BJ (cell line): ENCODE results near the gene CUL3. TPM values are rescaled to one million over a fixed set of nuclear protein-coding genes. Genes with fewer than 3 reads are reported as not detected.

ENCODE experiments used
- CTCF ChIA-PET: fragments of 350-600 bp; formaldehyde crosslinking; extraction: SDS; loops from one replicate; lab custom pipeline; 2021; ENCODE audit warnings: antibody characterized with exemption, inconsistent platforms; lab: Yijun Ruan, JAX
- POLR2A ChIA-PET: fragments of 300-600 bp; sonication (Branson Sonifier 250); formaldehyde crosslinking; extraction: SDS; loops from one replicate; lab custom pipeline; 2021; ENCODE audit warnings: antibody characterized with exemption; lab: Charles Lee
- DNase-seq: peaks from one replicate; pipeline ENCODE4 v3.0.0-alpha.2; 2011; ENCODE audit warnings: low read depth
- H3K27me3 ChIP-seq: 2 replicates; pipeline ENCODE4 v1.6.0; 2011; ENCODE audit warnings: low read length; ENCODE audit not compliant: control insufficient read depth, insufficient read depth
- H3K36me3 ChIP-seq: 2 replicates; pipeline ENCODE4 v1.5.1; 2011; ENCODE audit warnings: low read length; ENCODE audit not compliant: control insufficient read depth, insufficient read depth
- H3K4me3 ChIP-seq: 2 replicates; pipeline ENCODE4 v1.5.1; 2011; ENCODE audit warnings: low read depth, mild to moderate bottlenecking, control low read depth, low read length
- CTCF ChIP-seq: IDR thresholded peaks from 2 replicates; pipeline ENCODE4 v1.5.1; 2011; ENCODE audit warnings: low read depth, mild to moderate bottlenecking, control low read depth, inconsistent platforms, low read length, moderate library complexity; ENCODE audit not compliant: insufficient read depth
- polyA plus RNA-seq: library from polyadenylated mRNA; depleted of rRNA; stranded (reverse); fragments of >200 nt; gene quantifications from 2 replicates; pipeline ENCODE4 v1.2.3, GENCODE V29; 2011

The CUL3 gene
- polyA plus RNA-seq, 1 experiment = 12.8 TPM

GRCh38 chr2:224434618-224435017 lies 150.5 kb downstream of the CUL3 start:
- no peaks in the 10 kb centered on the region for H3K36me3 ChIP-seq
- H3K4me3 ChIP-seq = no peak overlapping the region
- ChIA-PET CTCF (no interaction called here), POLR2A (no interaction called here)
- H3K27me3 ChIP-seq = peaks cover 9% of the 10 kb centered on the region
- no peak for DNase-seq
- no peak for TF ChIP-seq CTCF

- ChIA-PET POLR2A (no interaction called here), CTCF (interaction anchor here (1.2 kb wide), 1 partner anchor 9 kb away, joined by 3 read pairs; no protein-coding TSS in a partner anchor)
- H3K4me3 ChIP-seq = no peak overlapping the region
- H3K27me3 ChIP-seq = peaks cover 8% of the 10 kb centered on the region
- DNase-seq = no peak
- no peak for TF ChIP-seq CTCF
- no peaks in the 10 kb centered on the region for H3K36me3 ChIP-seq
Measured at GRCh38 chr2:224433442-224433841, 151.7 kb downstream of the CUL3 start.

GRCh38 chr2:224432003-224432579 lies 153.1 kb downstream of the CUL3 start:
- H3K4me3 ChIP-seq = no peak overlapping the region
- DNase-seq = no peak
- POLR2A ChIA-PET = no interaction called here
- H3K27me3 ChIP-seq = peaks cover 8% of the 10 kb centered on the region
- CTCF ChIA-PET = interaction anchor here (1.6 kb wide), 1 partner anchor 20 kb away, joined by 4 read pairs; no protein-coding TSS in a partner anchor
- no peaks in the 10 kb centered on the region for H3K36me3 ChIP-seq
- no peak for TF ChIP-seq CTCF

GRCh38 chr2:224429441-224429810 lies 155.7 kb downstream of the CUL3 start:
- H3K27me3 ChIP-seq = peaks cover 8% of the 10 kb centered on the region
- no peak overlapping the region for H3K4me3 ChIP-seq
- POLR2A ChIA-PET = no interaction called here
- no peaks in the 10 kb centered on the region for H3K36me3 ChIP-seq
- CTCF ChIA-PET = interaction anchor here (1.4 kb wide), 1 partner anchor 9 kb away, joined by 7 read pairs; no protein-coding TSS in a partner anchor
- TF ChIP-seq CTCF = no peak
- no peak for DNase-seq

- Histone ChIP-seq H3K36me3 (no peaks in the 10 kb centered on the region), H3K4me3 (no peak overlapping the region), H3K27me3 (peaks cover 8% of the 10 kb centered on the region)
- no peak for TF ChIP-seq CTCF
- CTCF ChIA-PET = no interaction called here
- POLR2A ChIA-PET = no interaction called here
- no peak for DNase-seq
Measured at GRCh38 chr2:224428787-224429440, 156.2 kb downstream of the CUL3 start.
